Trophoblast cell (in vitro differentiated cells and primary cell): ENCODE data around the gene PDE6A.
"Not testable (repeated sequence)": the region's sequence is repeated elsewhere in the genome, so short reads cannot be mapped to it uniquely, and the experiment has no call there.

Experiments
- DNase-seq, 2 donors: peaks; one replicate each; pipeline ENCODE4 v3.0.0-alpha.2; 2016
- H2AFZ ChIP-seq: 2 replicates; pipeline ENCODE4 v1.6.1; 2013; ENCODE audit warnings: low read length, moderate library complexity, mild to moderate bottlenecking; ENCODE audit not compliant: insufficient read depth, poor library complexity
- H2AK5ac ChIP-seq: 2 replicates; pipeline ENCODE4 v1.6.1; 2013; ENCODE audit warnings: mild to moderate bottlenecking, low read length
- H2BK120ac ChIP-seq: 2 replicates; pipeline ENCODE4 v1.6.1; 2013; ENCODE audit warnings: low read length, mild to moderate bottlenecking, moderate library complexity; ENCODE audit not compliant: insufficient read depth, poor library complexity
- H2BK12ac ChIP-seq: 2 replicates; pipeline ENCODE4 v1.6.1; 2013; ENCODE audit warnings: mild to moderate bottlenecking, low read length, moderate library complexity
- H2BK5ac ChIP-seq: 2 replicates; pipeline ENCODE4 v1.6.1; 2013; ENCODE audit warnings: low read length, low read depth, moderate library complexity, mild to moderate bottlenecking; ENCODE audit not compliant: poor library complexity
- H3K14ac ChIP-seq: 2 replicates; pipeline ENCODE4 v1.6.1; 2013; ENCODE audit warnings: mild to moderate bottlenecking, low read length
- H3K18ac ChIP-seq: 2 replicates; pipeline ENCODE4 v1.6.1; 2013; ENCODE audit warnings: mild to moderate bottlenecking, low read length
- H3K23ac ChIP-seq: 2 replicates; pipeline ENCODE4 v1.6.1; 2013; ENCODE audit warnings: low read length
- H3K27ac ChIP-seq: 2 replicates; pipeline ENCODE4 v1.5.1; 2013; ENCODE audit warnings: low read depth, mild to moderate bottlenecking, inconsistent platforms, low read length, moderate library complexity
- H3K27me3 ChIP-seq: 2 replicates; pipeline ENCODE4 v1.6.1; 2013; ENCODE audit warnings: inconsistent platforms, mild to moderate bottlenecking, low read length, moderate library complexity; ENCODE audit not compliant: insufficient read depth
- H3K36me3 ChIP-seq, 2 experiments: 1 replicate in 1 of 2; 2 replicates in 1 of 2; pipeline ENCODE4 v1.6.1; 2013; ENCODE audit warnings: low read length in 2 of 2, mild to moderate bottlenecking in 2 of 2, moderate library complexity in 1 of 2; ENCODE audit not compliant: insufficient read depth in 2 of 2, control insufficient read depth in 1 of 2
- H3K4ac ChIP-seq: 2 replicates; pipeline ENCODE4 v1.6.1; 2013; ENCODE audit warnings: low read depth, mild to moderate bottlenecking, low read length, moderate library complexity
- H3K4me1 ChIP-seq, 2 experiments: 1 replicate in 1 of 2; 2 replicates in 1 of 2; pipeline ENCODE4 v1.6.1; 2013; ENCODE audit warnings: low read length in 2 of 2, mild to moderate bottlenecking in 2 of 2, moderate library complexity in 1 of 2; ENCODE audit not compliant: insufficient read depth in 2 of 2, control insufficient read depth in 1 of 2
- H3K4me2 ChIP-seq: 2 replicates; pipeline ENCODE4 v1.6.1; 2013; ENCODE audit warnings: inconsistent platforms, mild to moderate bottlenecking, low read length, moderate library complexity
- H3K4me3 ChIP-seq: 2 replicates; pipeline ENCODE4 v1.5.1; 2013; ENCODE audit warnings: mild to moderate bottlenecking, low read depth, low read length, inconsistent platforms
- H3K79me1 ChIP-seq: one replicate; pipeline ENCODE4 v1.6.1; 2013; ENCODE audit warnings: low read length
- H3K79me2 ChIP-seq: 2 replicates; pipeline ENCODE4 v1.6.1; 2013; ENCODE audit warnings: low read length, mild to moderate bottlenecking; ENCODE audit not compliant: control insufficient read depth, insufficient read depth, poor library complexity
- H3K9ac ChIP-seq: 2 replicates; pipeline ENCODE4 v1.6.1; 2013; ENCODE audit warnings: mild to moderate bottlenecking, low read length
- H3K9me3 ChIP-seq: 2 replicates; pipeline ENCODE4 v1.6.1; 2013; ENCODE audit warnings: low read depth, mild to moderate bottlenecking, control low read depth, inconsistent platforms, low read length; ENCODE audit not compliant: insufficient read depth
- H4K12ac ChIP-seq: 2 replicates; pipeline ENCODE4 v1.6.1; 2013; ENCODE audit warnings: low read depth, mild to moderate bottlenecking, low read length, moderate library complexity
- H4K8ac ChIP-seq: 2 replicates; pipeline ENCODE4 v1.6.1; 2013; ENCODE audit warnings: low read depth, mild to moderate bottlenecking, low read length, moderate library complexity
- H4K91ac ChIP-seq: one replicate; pipeline ENCODE4 v1.6.1; 2013; ENCODE audit warnings: low read depth, mild to moderate bottlenecking, low read length, moderate library complexity
- WGBS: extraction: QIAGEN DNeasy Blood & Tissue Kit; methylation state at CpG from one replicate; pipeline ENCODE4 v1.1.7; 2013; ENCODE audit warnings: missing lambda C conversion rate; ENCODE audit not compliant: insufficient read length, insufficient coverage; ENCODE audit errors: extremely low coverage; 5-methylcytosine and 5-hydroxymethylcytosine counted together

The PDE6A gene

GRCh38 chr5:149863176-149863575, 81.4 kb downstream of the PDE6A start:
- Histone ChIP-seq H3K79me2 (no peaks in the 10 kb centered on the region), H2AFZ (no peak overlapping the region), H3K27me3 (no peaks in the 10 kb centered on the region), H3K79me1 (no peaks in the 10 kb centered on the region), H3K9ac (no peak overlapping the region), H3K4ac (no peak overlapping the region), H2AK5ac (no peak overlapping the region), H3K14ac (no peak overlapping the region), H3K23ac (no peak overlapping the region), H2BK5ac (no peak overlapping the region), H3K4me1 (no peaks in the 10 kb centered on the region), H3K9me3 (no peaks in the 10 kb centered on the region), H3K36me3 (no peaks in the 10 kb centered on the region), H3K4me3 (no peak overlapping the region), H4K8ac (no peak overlapping the region), H2BK12ac (no peak overlapping the region), H3K18ac (no peak overlapping the region), H3K27ac (no peak overlapping the region), H4K12ac (no peak overlapping the region), H4K91ac (no peak overlapping the region), H2BK120ac (no peak overlapping the region), H3K4me2 (no peak overlapping the region)
- no CpG with 5 or more reads among the region's 13 CpGs for WGBS
- no peak for DNase-seq

DNA sequence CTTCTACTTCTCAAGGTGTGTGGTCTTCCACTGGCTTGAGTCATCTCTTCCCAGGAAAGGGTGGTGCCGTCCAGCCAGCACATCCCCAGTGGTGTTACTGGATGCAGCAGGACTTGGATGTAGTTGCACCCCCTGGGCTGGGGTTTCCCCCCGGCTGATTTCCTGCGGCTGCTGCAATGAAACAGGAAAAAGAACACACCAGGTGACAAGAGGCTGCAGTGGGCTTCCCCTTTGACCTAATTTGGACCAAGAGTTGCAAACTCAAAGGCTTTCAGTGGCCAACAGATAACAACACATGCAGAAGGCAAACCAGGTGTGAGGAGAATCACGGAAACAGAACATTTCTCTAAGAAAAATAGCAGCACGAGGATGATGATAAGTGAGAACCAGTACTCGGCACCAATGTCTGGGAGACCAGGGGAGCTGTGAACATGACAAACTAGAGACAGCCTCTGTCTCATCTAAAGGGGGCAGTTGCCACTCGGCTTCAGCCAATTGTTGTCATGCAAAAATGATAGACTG, 83.7 kb downstream of the PDE6A start:
- Histone ChIP-seq H2AFZ (no peak overlapping the region), H4K12ac (no peak overlapping the region), H3K18ac (no peak overlapping the region), H3K23ac (no peak overlapping the region), H3K79me2 (no peaks in the 10 kb centered on the region), H3K9ac (no peak overlapping the region), H2BK5ac (no peak overlapping the region), H3K27ac (no peak overlapping the region), H3K79me1 (no peaks in the 10 kb centered on the region), H3K9me3 (no peaks in the 10 kb centered on the region), H3K4me3 (no peak overlapping the region), H4K91ac (no peak overlapping the region), H2BK120ac (no peak overlapping the region), H2AK5ac (no peak overlapping the region), H4K8ac (no peak overlapping the region), H3K36me3 (no peaks in the 10 kb centered on the region), H3K14ac (no peak overlapping the region), H3K4me2 (no peak overlapping the region), H3K4me1 (no peaks in the 10 kb centered on the region), H2BK12ac (no peak overlapping the region), H3K4ac (no peak overlapping the region), H3K27me3 (no peaks in the 10 kb centered on the region)
- no peak for DNase-seq
- WGBS: no CpG with 5 or more reads among the region's 7 CpGs

- no peaks in the 10 kb centered on the region for H3K27me3 ChIP-seq
- no peak overlapping the region for H3K14ac ChIP-seq
- no CpG with 5 or more reads among the region's 4 CpGs for WGBS
Observed at GRCh38 chr5:149859746-149860145, 84.8 kb downstream of the PDE6A start.

GRCh38 chr5:149858481-149858880, 86.1 kb downstream of the PDE6A start:
- not testable (repeated sequence) for H3K9ac ChIP-seq, H3K27ac ChIP-seq, H3K4me3 ChIP-seq, H3K27me3 ChIP-seq, H2BK5ac ChIP-seq, H4K12ac ChIP-seq, H2BK12ac ChIP-seq, H3K18ac ChIP-seq, H4K91ac ChIP-seq, H3K4me1 ChIP-seq, H2AK5ac ChIP-seq, H3K14ac ChIP-seq, H3K4ac ChIP-seq, H3K4me2 ChIP-seq, DNase-seq, H3K79me1 ChIP-seq, H3K36me3 ChIP-seq, H2BK120ac ChIP-seq, H3K23ac ChIP-seq, H3K79me2 ChIP-seq, H4K8ac ChIP-seq, H3K9me3 ChIP-seq, H2AFZ ChIP-seq
- no CpG with 5 or more reads among the region's 6 CpGs for WGBS

More at GRCh38 chr5:149859746-149860145, 84.8 kb downstream of the PDE6A start:
- no peak overlapping the region for H2BK120ac ChIP-seq
- no peak overlapping the region for H2BK5ac ChIP-seq
- no peak overlapping the region for H4K8ac ChIP-seq
- no peak overlapping the region for H3K4me2 ChIP-seq
- H3K79me2 ChIP-seq: no peaks in the 10 kb centered on the region
- H4K12ac ChIP-seq: no peak overlapping the region
- no peak overlapping the region for H3K18ac ChIP-seq
- no peak overlapping the region for H3K27ac ChIP-seq
- H2BK12ac ChIP-seq: no peak overlapping the region
- H3K23ac ChIP-seq: no peak overlapping the region
- H3K4me3 ChIP-seq: no peak overlapping the region
- no peak overlapping the region for H3K9ac ChIP-seq
- no peak overlapping the region for H2AK5ac ChIP-seq
- H3K36me3 ChIP-seq: no peaks in the 10 kb centered on the region
- H3K9me3 ChIP-seq: no peaks in the 10 kb centered on the region
- H3K4me1 ChIP-seq: no peaks in the 10 kb centered on the region
- H3K79me1 ChIP-seq: no peaks in the 10 kb centered on the region
- no peak for DNase-seq
- no peak overlapping the region for H2AFZ ChIP-seq
- H4K91ac ChIP-seq: no peak overlapping the region
- H3K4ac ChIP-seq: no peak overlapping the region
